ENCODE results near the gene OR8U1.
"Not testable (repeated sequence)": the region's sequence is repeated elsewhere in the genome, so short reads cannot be mapped to it uniquely, and the experiment has no call there.

OR8U1 gene

DNA sequence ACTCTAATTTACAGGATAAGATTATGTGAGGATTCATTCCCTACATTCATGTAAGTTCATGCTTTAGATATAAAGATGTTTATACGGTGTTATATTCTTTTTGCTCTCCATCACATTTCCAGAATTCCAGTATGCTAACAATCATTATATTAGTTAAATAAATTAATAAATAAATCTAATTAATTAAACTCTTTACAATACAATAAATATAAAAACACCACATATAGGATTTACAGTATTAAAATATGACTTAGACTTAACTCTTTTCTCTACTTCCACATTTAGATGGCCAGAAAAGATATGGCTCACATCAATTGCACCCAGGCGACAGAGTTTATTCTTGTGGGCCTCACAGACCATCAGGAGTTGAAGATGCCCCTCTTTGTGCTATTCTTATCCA is at the start of gene OR8U1:
Gene OR8U1, plus strand, starts transcription at position 301 of the 400 bp plus-strand sequence. Its CDS starts 0 bp downstream, at position 301.
- DNase-seq (ENCODE audit: low read depth in 2 of 2), result no peak

DNA sequence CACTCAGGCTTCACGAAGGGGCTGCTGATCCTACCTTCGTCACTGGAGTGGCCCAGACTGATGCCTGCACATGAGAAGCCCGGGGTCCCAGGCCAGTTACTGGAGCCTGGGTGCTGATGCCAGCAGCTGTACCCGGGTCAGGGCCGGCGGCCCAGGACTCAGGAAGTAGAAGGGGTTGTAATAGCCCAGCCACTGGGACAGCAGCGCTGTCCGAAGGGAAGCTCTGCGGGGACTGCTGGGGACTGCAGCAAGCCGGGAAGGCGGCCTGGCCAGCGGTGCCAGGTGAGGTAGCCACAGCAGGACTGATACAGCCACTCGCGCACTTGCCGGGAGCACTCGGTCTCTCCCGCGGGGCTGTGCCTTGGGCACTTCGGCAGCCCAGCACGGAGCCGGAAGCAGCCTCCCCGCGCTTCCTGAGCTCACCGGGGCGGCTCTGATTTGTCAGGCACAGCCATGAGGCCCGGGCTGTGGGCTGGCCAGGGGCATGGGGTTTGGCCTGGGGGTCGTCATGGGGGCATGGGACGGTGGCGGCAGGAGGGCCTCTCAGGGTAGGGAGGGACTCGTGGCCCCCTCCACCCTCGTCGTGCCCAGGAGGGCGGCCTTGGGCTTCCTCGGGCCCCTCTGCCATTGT is 43.4 kb upstream of the OR8U1 start:
- DNase-seq (ENCODE audit: low read depth in 2 of 2), result no peak

DNA sequence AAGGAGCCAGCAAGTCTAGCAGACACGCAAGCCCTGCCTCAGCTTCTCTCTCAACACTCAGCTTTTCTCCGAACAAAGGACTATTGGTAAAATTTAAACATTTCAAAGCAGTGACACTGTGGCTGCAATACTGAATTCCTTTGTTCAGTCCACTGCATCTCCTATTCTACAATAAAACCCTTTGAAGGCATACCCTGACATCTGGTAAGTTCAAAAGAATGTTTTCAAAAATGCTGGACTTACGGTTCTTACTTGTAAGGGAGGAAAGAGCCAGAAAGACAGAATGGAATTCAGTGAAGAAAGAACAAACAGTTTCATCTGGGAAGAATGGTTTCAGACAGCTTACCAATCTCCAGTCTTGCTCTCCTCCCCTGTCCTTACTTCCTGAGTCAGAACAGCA is 42.3 kb upstream of the OR8U1 start:
- DNase-seq (ENCODE audit: low read depth in 2 of 2), result no peak

DNA sequence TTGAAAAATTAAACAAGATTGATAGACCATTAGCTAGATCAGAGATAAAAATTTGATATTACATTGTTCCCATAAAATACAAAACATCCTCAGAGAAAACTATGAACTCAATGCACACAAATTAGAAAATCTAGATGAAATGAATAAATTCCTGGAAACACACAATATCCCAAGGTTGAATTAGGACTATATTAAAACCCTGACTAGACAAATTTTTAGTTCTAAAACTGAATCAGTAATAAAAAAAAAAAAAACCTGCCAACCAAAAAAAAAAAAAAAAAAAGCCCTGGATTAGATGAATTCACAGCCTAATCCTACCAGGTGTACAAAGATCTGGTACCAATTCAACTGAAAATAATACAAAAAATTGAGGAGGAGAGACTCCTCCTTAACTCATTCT is 35.1 kb upstream of the OR8U1 start:
- no peak for DNase-seq (ENCODE audit: low read depth in 2 of 2)

DNA sequence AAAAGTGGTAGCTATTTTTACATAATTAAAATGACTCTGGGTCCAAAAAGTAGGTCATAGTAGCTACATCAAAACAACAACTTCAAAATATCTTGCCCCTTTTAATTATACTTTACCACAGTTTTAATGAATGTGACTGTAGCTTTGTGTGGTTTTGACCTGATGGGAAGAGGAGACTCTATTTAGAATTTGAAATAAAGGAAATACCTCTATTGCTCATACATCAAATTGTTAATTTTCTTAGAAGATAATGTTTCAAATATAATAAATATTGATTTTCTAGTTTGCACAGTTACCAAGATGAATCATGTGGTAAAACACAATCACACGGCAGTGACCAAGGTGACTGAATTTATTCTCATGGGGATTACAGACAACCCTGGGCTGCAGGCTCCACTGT is 29.7 kb upstream of the OR8U1 start, which contains the start of gene OR8K1:
Gene OR8K1, plus strand, starts transcription at position 301 of the 400 bp plus-strand sequence. Its CDS starts 0 bp downstream, at position 301.
- no peak for DNase-seq (ENCODE audit: low read depth in 2 of 2)

DNA sequence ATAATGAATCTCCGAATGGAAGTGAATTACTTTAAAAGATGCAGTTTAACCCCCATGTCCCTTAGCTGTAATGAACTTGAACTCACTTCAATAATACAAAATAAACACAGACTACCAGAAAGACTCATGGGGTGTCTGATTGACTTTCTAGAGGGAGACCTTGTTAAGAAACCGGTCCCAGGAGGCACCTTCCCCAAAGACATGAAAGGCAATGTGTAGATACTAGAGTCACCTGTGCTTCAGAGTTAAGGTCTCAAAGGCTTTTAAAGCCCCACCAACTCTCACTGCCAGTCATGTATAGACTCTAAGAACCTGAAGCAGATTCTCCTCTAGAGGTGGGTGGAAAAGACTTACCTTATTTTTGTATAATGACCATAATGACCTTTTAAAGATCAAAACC is 21.4 kb upstream of the OR8U1 start, which contains the start of gene OR8J1:
Gene OR8J1, plus strand, starts transcription at position 301 of the 400 bp plus-strand sequence. CDS start 5,956 bp downstream, outside the sequence.
- no peak for DNase-seq (ENCODE audit: low read depth in 2 of 2)

DNA sequence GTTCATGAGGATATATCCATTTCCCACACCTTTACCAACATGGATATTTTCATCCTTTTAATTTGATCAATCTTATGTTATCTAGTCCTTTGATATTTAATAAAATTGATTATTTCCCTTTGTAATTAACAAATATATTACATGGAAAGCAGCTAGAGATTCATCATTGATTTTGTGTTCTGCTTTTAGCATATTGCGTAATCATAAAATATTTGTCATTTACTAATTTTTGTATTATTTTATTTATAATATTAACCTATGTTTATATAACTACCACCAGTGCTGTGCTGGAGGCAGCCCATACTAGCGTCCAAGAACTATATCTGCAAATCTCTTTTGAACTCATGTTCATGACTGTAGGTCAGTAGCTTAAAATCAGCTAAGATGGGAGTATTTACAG is 4.7 kb downstream of the OR8U1 start:
- no peak for DNase-seq (ENCODE audit: low read depth in 2 of 2)

DNA sequence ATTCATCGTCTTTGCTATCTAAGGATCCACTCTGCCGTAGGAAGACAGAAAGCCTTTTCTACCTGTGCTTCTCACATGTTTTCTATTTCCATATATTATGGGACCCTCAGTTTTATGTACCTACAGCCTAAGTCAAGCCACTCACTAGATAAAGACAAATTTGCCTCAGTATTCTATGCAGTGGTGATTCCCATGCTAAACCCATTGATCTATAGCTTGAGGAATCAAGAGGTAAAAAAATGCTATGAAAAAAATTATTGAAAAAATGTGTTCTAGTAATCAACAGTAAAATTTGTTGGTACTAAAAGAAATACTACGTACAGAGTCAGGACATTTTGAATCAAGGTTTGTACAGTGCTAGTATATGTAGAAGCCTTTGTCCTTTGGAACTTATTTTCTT is 19.0 kb downstream of the OR8U1 start:
- DNase-seq (ENCODE audit: low read depth in 2 of 2), result no peak

DNA sequence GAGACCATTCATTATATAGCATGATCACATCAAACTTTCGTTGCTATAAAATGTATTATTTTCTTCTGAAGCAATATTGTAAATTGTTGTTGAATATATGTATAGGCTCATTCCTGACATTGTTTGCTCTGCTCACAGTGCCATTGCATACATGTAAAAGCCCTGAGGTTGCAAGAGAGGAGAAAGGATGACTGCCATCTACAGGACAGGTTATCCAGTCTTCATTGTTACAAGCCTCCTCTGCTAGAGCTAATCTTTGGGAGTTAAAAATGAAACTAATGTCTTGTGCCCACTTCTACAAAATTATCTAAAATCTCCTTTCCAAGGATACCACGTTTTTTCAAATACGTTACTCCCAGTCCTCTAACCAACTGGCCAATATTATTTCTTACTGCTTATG is 20.6 kb downstream of the OR8U1 start:
- DNase-seq (ENCODE audit: low read depth in 2 of 2), result no peak

DNA sequence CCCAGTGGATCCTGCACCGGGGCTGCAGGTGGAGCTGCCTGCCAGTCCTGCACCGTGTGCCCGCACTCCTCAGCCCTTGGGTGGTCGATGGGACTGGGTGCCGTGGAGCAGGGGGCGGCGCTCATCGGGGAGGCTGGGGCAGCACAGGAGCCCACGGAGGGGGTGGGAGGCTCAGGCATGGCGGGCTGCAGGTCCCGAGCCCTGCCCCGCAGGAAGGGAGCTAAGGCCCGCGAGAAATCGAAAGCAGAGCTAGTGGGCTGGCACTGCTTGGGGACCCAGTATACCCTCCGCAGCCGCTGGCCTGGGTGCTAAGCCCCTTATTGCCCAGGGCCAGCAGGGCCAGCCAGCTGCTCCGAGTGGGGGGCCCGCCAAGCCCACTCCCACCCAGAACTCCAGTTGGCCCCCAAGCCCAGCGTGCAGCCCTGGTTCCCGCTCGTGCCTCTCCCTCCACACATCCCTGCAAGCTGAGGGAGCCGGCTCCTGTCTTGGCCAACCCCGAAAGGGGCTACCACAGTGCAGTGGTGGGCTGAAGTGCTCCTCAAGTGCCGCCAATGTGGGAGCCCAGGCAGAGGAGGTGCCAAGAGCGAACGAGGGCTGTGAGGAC is 26.5 kb downstream of the OR8U1 start:
- not testable (repeated sequence) for DNase-seq (ENCODE audit: low read depth in 2 of 2)

DNA sequence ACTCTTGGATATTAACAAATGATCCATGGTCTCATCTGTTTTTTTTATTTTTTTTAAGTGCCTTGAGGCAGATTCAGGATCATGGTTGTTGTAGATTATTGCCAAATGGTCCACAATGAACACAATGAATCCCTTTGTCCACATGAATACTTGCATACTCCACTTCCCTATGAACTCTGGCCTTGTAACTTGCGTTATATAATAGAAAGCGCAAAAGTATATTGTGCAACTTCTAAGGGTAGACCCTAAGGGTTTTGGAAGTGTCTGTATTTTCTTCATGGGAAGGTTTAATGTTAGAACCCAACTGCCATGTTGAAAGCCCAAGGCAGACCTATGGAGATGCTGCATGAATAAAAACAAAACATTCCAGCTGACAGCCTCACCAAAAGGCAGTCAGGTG is 29.0 kb downstream of the OR8U1 start:
- no peak for DNase-seq (ENCODE audit: low read depth in 2 of 2)

DNA sequence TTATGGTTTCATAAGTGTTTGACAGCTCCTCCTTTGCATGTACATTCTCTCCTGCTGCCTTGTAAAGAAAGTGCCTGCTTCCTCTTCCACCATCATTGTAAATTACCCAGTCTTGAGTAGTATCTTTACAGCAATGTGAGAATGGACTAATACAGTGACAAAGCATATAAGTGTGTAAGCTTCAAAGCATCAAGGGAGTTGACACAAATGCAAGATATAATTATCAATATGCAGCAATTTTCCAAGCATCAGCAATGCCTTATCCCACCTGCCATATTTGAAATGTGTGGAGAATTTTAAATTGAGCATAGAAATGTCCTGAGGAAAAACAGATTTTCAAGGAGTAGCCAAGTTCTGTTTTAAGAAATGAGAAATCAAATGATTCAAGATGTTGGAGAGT is 35.4 kb downstream of the OR8U1 start:
- DNase-seq (ENCODE audit: low read depth in 2 of 2), result no peak

DNA sequence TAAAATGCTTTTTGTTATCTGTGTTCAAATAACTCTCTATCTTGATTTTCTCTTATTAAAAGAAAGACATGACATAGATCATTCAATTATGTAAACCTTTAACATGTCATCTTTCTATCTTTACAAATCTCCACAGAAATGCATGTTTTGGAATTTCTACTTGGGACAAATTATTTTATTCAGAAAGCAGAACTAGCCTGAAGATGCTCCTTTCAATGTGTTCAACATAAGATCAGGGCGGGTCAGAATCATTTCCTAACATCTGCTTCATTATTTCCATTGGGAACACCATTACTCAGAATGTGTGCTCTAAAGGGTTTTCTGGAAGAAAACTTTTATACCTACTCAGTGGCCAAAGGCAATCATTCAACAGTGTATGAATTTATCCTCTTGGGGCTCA is 37.0 kb downstream of the OR8U1 start, which contains the start of gene OR5AL1:
Gene OR5AL1, plus strand, starts transcription at position 301 of the 400 bp plus-strand sequence.
- DNase-seq (ENCODE audit: low read depth in 2 of 2), result no peak

All from fibroblast of skin of left biceps (primary cell).